Stimulated activated CD8-positive, alpha-beta memory T cell treated with anti-CD3 and anti-CD28 coated beads, Interleukin-12 subunit alpha, Interleukin-12 subunit beta, amount 100 ng/mL, for 24 hours (primary cell): ENCODE results near the gene NUDT2.
"Not testable (repeated sequence)": the region's sequence is repeated elsewhere in the genome, so short reads cannot be mapped to it uniquely, and the experiment has no call there.

Experiments used
- DNase-seq: peaks from one replicate; pipeline ENCODE4 v3.0.0-alpha.2; 2020; ENCODE audit errors: extremely low read depth

NUDT2 gene

GRCh38 chr9:34328987-34329832 is at the start of gene NUDT2, which contains the start of gene KIF24:
Gene NUDT2 (plus strand): TSS chr9:34329569. CDS start chr9:34339040, 9,471 bp downstream.
Gene KIF24 (minus strand): TSS chr9:34329268. CDS start chr9:34311346, 17,922 bp downstream.
- DNase-seq: peak; percentile 89

- DNase-seq: no peak
These were observed 47.3 kb upstream of the NUDT2 start for GRCh38 chr9:34282096-34282495.

- DNase-seq: no peak
These were observed 40.2 kb upstream of the NUDT2 start for GRCh38 chr9:34289159-34289558.

GRCh38 chr9:34291023-34291422 is 38.3 kb upstream of the NUDT2 start:
- DNase-seq: no peak

GRCh38 chr9:34291423-34291822 is 37.9 kb upstream of the NUDT2 start:
- no peak for DNase-seq

GRCh38 chr9:34292552-34292951 is 36.8 kb upstream of the NUDT2 start:
- DNase-seq: no peak

GRCh38 chr9:34301064-34301463 is 28.3 kb upstream of the NUDT2 start:
- not testable (repeated sequence) for DNase-seq

GRCh38 chr9:34308316-34308715 is 21.1 kb upstream of the NUDT2 start:
- not testable (repeated sequence) for DNase-seq

- no peak for DNase-seq
These were observed 19.2 kb upstream of the NUDT2 start for GRCh38 chr9:34310215-34310614.

GRCh38 chr9:34311499-34312185 is 17.7 kb upstream of the NUDT2 start:
- no peak for DNase-seq

- DNase-seq: no peak
These were observed 11.9 kb upstream of the NUDT2 start for GRCh38 chr9:34317436-34317835.

GRCh38 chr9:34318163-34318790 is 11.1 kb upstream of the NUDT2 start:
- no peak for DNase-seq

GRCh38 chr9:34321451-34321850 is 7.9 kb upstream of the NUDT2 start:
- DNase-seq: no peak

- DNase-seq: no peak
These were observed 6.3 kb upstream of the NUDT2 start for GRCh38 chr9:34322899-34323591.

GRCh38 chr9:34326690-34327089 is 2.7 kb upstream of the NUDT2 start:
- no peak for DNase-seq

- no peak for DNase-seq
These were observed 826 bp upstream of the NUDT2 start for GRCh38 chr9:34328500-34328986.

GRCh38 chr9:34331196-34331595 is 1.8 kb downstream of the NUDT2 start:
- no peak for DNase-seq

GRCh38 chr9:34332076-34332964 is 3.0 kb downstream of the NUDT2 start:
- no peak for DNase-seq

GRCh38 chr9:34333836-34334235 is 4.5 kb downstream of the NUDT2 start:
- DNase-seq: no peak

- no peak for DNase-seq
These were observed 5.0 kb downstream of the NUDT2 start for GRCh38 chr9:34334337-34334824.

GRCh38 chr9:34334916-34335315 is 5.5 kb downstream of the NUDT2 start:
- no peak for DNase-seq
